HepG2 (cell line): ENCODE measurements around the gene SBK1. TPM values are rescaled to one million over a fixed set of nuclear protein-coding genes. Genes with fewer than 3 reads are reported as not detected.

ENCODE experiments used
- ATAC-seq: fragments of 200-7000 bp; cut with Tn5 transposase; 3 replicates; pipeline ENCODE4 v1.9.1; 2020; ENCODE audit warnings: mild to moderate bottlenecking, moderate library complexity
- BruUV-seq: library from RNA; stranded (reverse); fragments of 400-500 nt; replicated peaks from 2 replicates; lab custom pipeline; 2021; lab: Mats Ljungman, UMichigan
- CTCF ChIA-PET: fragments of 300-600 bp; formaldehyde crosslinking; extraction: SDS; loops from one replicate; lab custom pipeline; 2021; ENCODE audit warnings: low total read pairs, inconsistent platforms, low intra/inter-chr PET ratio; lab: Yijun Ruan, JAX
- POLR2A ChIA-PET: fragments of 350-600 bp; sonication (Branson Sonifier 250); formaldehyde crosslinking; loops from one replicate; lab custom pipeline; 2020; ENCODE audit warnings: antibody characterized with exemption, inconsistent platforms; lab: Yijun Ruan, JAX
- DNase-seq: peaks from one replicate; pipeline ENCODE4 v3.0.0-alpha.2; 2015; ENCODE audit warnings: low spot score
- FAIRE-seq: peaks from 3 replicates; lab custom pipeline; 2011; peaks lifted over from hg19 to GRCh38; lab: Jason Lieb, UNC
- H2AFZ ChIP-seq: one replicate; pipeline ENCODE4 v1.6.1; 2011; ENCODE audit warnings: low read length, inconsistent platforms
- H3K27ac ChIP-seq: fragments of 300-600 bp; 3 replicates; pipeline ENCODE4 v1.8.0; 2011; ENCODE audit warnings: mixed run types, mild to moderate bottlenecking, mixed read lengths, low read length, inconsistent platforms; ENCODE audit not compliant: insufficient read depth; ENCODE audit errors: extremely low read length
- H3K27me3 ChIP-seq, 2 experiments: fragments of 200-600 bp in 1 of 2; 2 replicates in 1 of 2; 3 replicates in 1 of 2; pipeline versions ENCODE4 v1.6.0 to v1.8.0; 2011; ENCODE audit warnings: low read length in 2 of 2, mild to moderate bottlenecking in 2 of 2, moderate library complexity in 2 of 2, inconsistent platforms in 1 of 2; ENCODE audit not compliant: insufficient read depth in 2 of 2, control insufficient read depth in 1 of 2
- H3K36me3 ChIP-seq, 2 experiments: fragments of 200-600 bp in 1 of 2; replicated peaks in 1 of 2; 2 replicates in 1 of 2; 3 replicates in 1 of 2; pipeline versions ENCODE4 v1.5.1 to v1.8.0; 2011; ENCODE audit warnings: low read length in 2 of 2, inconsistent platforms in 1 of 2; ENCODE audit not compliant: insufficient read depth in 2 of 2, control insufficient read depth in 1 of 2
- H3K4me1 ChIP-seq: 2 replicates; pipeline ENCODE4 v1.5.1; 2012; ENCODE audit warnings: low read length, inconsistent platforms; ENCODE audit not compliant: insufficient read depth
- H3K4me2 ChIP-seq: 2 replicates; pipeline ENCODE4 v1.6.0; 2011; ENCODE audit warnings: low read depth, low read length, inconsistent platforms
- H3K4me3 ChIP-seq, 3 experiments: fragments of 200-600 bp in 1 of 3; sonication (generic), shearing (Covaris generic) in 1 of 3; replicated peaks in 1 of 3; 2 replicates each; pipeline ENCODE4 v1.5.1; 2011 to 2016; ENCODE audit warnings: low read length in 3 of 3, inconsistent platforms in 2 of 3, low read depth in 2 of 3, mild to moderate bottlenecking in 2 of 3, control low read depth in 1 of 3, mixed read lengths in 1 of 3; ENCODE audit not compliant: insufficient read depth in 1 of 3
- H3K79me2 ChIP-seq: one replicate; pipeline ENCODE4 v1.6.1; 2011; ENCODE audit warnings: low read length, inconsistent platforms; ENCODE audit not compliant: insufficient read depth
- H3K9ac ChIP-seq: 2 replicates; pipeline ENCODE4 v1.6.0; 2011; ENCODE audit warnings: mild to moderate bottlenecking, low read depth, low read length, inconsistent platforms; ENCODE audit not compliant: insufficient read depth
- H3K9me3 ChIP-seq: 2 replicates; pipeline ENCODE4 v1.5.1; 2012; ENCODE audit warnings: mild to moderate bottlenecking, low read length
- H4K20me1 ChIP-seq: 2 replicates; pipeline ENCODE4 v1.6.0; 2011; ENCODE audit warnings: inconsistent platforms, mild to moderate bottlenecking, low read length, moderate library complexity; ENCODE audit not compliant: insufficient read depth
- CENPBD1 ChIP-seq: sonication (generic); formaldehyde crosslinking; IDR thresholded peaks from 2 replicates; pipeline ENCODE4 v1.8.0; 2022; ENCODE audit warnings: missing genetic modification reagents, low read depth, mild to moderate bottlenecking, borderline replicate concordance
- PLRG1 ChIP-seq: fragments of 450-650 bp; conservative IDR thresholded peaks from 2 replicates; pipeline ENCODE4 v1.6.1; 2016
- SALL1 ChIP-seq: sonication (generic); formaldehyde crosslinking; IDR thresholded peaks from 2 replicates; pipeline ENCODE4 v1.8.0; 2022; ENCODE audit warnings: mild to moderate bottlenecking, missing genetic modification reagents
- SYNCRIP ChIP-seq: fragments of 200-400 bp; formaldehyde crosslinking; IDR thresholded peaks from 2 replicates; pipeline ENCODE4 v1.6.1; 2018; ENCODE audit warnings: mild to moderate bottlenecking, low read depth, low read length; ENCODE audit not compliant: insufficient read depth
- ZMYM3 ChIP-seq: sonication (generic); formaldehyde crosslinking; IDR thresholded peaks from 2 replicates; pipeline ENCODE4 v1.5.1; 2020; ENCODE audit warnings: mild to moderate bottlenecking, missing genetic modification reagents
- ZNF629 ChIP-seq: sonication (generic); formaldehyde crosslinking; conservative IDR thresholded peaks from 2 replicates; pipeline ENCODE4 v1.5.0; 2020; ENCODE audit warnings: missing genetic modification reagents
- ZNF770 ChIP-seq: sonication (generic); formaldehyde crosslinking; IDR thresholded peaks from 2 replicates; pipeline ENCODE4 v1.5.0; 2020; ENCODE audit warnings: mild to moderate bottlenecking, missing genetic modification reagents
- WGBS: methylation state at CpG from one replicate; pipeline ENCODE4 v1.1.6; 2017; ENCODE audit warnings: low lambda C conversion rate; 5-methylcytosine and 5-hydroxymethylcytosine counted together
- in situ Hi-C: cut with HindIII; loops from 2 replicates; pipeline ENCODE4 v1.10.0; 2017; ENCODE audit warnings: low pct_unique_long_range_greater_than_20kb; ENCODE audit not compliant: extremely low pct_ligation_motif_present
- intact Hi-C: fragments of 100-400 bp; cut with micrococcal nuclease; formaldehyde crosslinking; loops from one replicate; pipeline ENCODE4 v1.10.0; 2022; ENCODE audit not compliant: unreplicated experiment
- polyA plus RNA-seq, 8 experiments: library from polyadenylated mRNA; depleted of rRNA in 3 of 8; stranded (reverse) in 7 of 8; unstranded in 1 of 8; fragments of >200 nt; fragmentation: Illumina TruSeq in 4 of 8; extraction: Trizol in 4 of 8; gene quantifications; 2 replicates each; pipeline versions ENCODE4 v1.2.1 to v1.2.3, GENCODE V29; 2011 to 2016; ENCODE audit warnings: low read depth in 4 of 8, missing spikeins in 1 of 8, mixed read lengths in 1 of 8; ENCODE audit not compliant: insufficient read depth in 1 of 8
- total RNA-seq, 5 experiments: library from RNA; depleted of rRNA; stranded (reverse); fragments of >200 nt; fragmentation: Illumina TruSeq; extraction: Trizol; gene quantifications; 2 replicates each; pipeline ENCODE4 v1.2.3, GENCODE V29; 2016; ENCODE audit warnings: low read depth in 1 of 5

SBK1 gene
- total and polyA plus RNA-seq, 2 of the 13 experiments (the other 11 are each of a cell fraction or from before 2014, with no cell fraction given): 0.15 to 0.17 TPM

GRCh38 chr16:28301154-28301553 is 8.8 kb downstream of the SBK1 start (continued):
- TF ChIP-seq ZNF770 (CRISPR knock-in tag) (no peak), ZMYM3 (CRISPR knock-in tag) (no peak), SYNCRIP (no peak), SALL1 (CRISPR knock-in tag) (no peak), CENPBD1 (CRISPR knock-in tag) (no peak)

GRCh38 chr16:28301620-28302019 is 9.3 kb downstream of the SBK1 start:
- H4K20me1 ChIP-seq: peaks cover 13% of the 10 kb centered on the region; the same call in 1 of the 2 replicates
- ChIA-PET CTCF (no interaction called here), POLR2A (no interaction called here)
- peaks cover 6 to 32% of the 10 kb centered on the region in 2 experiments; a peak in 3 of 5 replicates for H3K27me3 ChIP-seq
- H3K4me1 ChIP-seq: no peaks in the 10 kb centered on the region
- no peak overlapping the region for H3K27ac ChIP-seq
- H3K4me3 ChIP-seq: no peak overlapping the region
- H3K9ac ChIP-seq: no peak overlapping the region
- no peak for TF ChIP-seq PLRG1
- peak; percentile 61 for TF ChIP-seq ZNF629 (CRISPR knock-in tag)
- no peaks in the 10 kb centered on the region for H3K9me3 ChIP-seq
- no peak overlapping the region for H3K4me2 ChIP-seq
- FAIRE-seq (no peak), DNase-seq (no peak), ATAC-seq (no peak)
- no peak overlapping the region for H2AFZ ChIP-seq
- in situ Hi-C loops (no loop called here), intact Hi-C loops (no loop called here)
- no peaks in the 10 kb centered on the region for H3K36me3 ChIP-seq
- no peaks in the 10 kb centered on the region for H3K79me2 ChIP-seq
- no TSS peak for BruUV-seq
- WGBS: 0% methylated on average over 2 of the region's 2 CpGs
